Endothelial cell (in vitro differentiated cells): ENCODE data around the gene AKAP12. TPM values are rescaled to one million over a fixed set of nuclear protein-coding genes. Genes with fewer than 3 reads are reported as not detected.

ENCODE experiments used
- DNase-seq: peaks from one replicate; pipeline ENCODE4 v3.0.0; 2021; ENCODE audit warnings: low spot score
- H3K27ac Mint-ChIP-seq: one replicate; pipeline ENCODE4 v1.8.0; 2021; ENCODE audit warnings: mixed read lengths, inconsistent platforms; ENCODE audit not compliant: unreplicated experiment
- H3K27me3 Mint-ChIP-seq: one replicate; pipeline ENCODE4 v1.8.0; 2021; ENCODE audit warnings: mild to moderate bottlenecking, moderate library complexity, mixed read lengths, inconsistent platforms; ENCODE audit not compliant: unreplicated experiment
- H3K36me3 Mint-ChIP-seq: one replicate; pipeline ENCODE4 v1.8.0; 2021; ENCODE audit warnings: mild to moderate bottlenecking, low read depth, mixed read lengths, inconsistent platforms; ENCODE audit not compliant: unreplicated experiment
- H3K4me1 Mint-ChIP-seq: one replicate; pipeline ENCODE4 v1.8.0; 2021; ENCODE audit warnings: mild to moderate bottlenecking, mixed read lengths, inconsistent platforms; ENCODE audit not compliant: unreplicated experiment
- H3K4me3 Mint-ChIP-seq: one replicate; pipeline ENCODE4 v1.8.0; 2021; ENCODE audit warnings: mild to moderate bottlenecking, mixed read lengths, inconsistent platforms; ENCODE audit not compliant: unreplicated experiment
- H3K9me3 Mint-ChIP-seq: one replicate; pipeline ENCODE4 v1.8.0; 2021; ENCODE audit warnings: mixed read lengths, inconsistent platforms; ENCODE audit not compliant: unreplicated experiment
- CTCF ChIP-seq: fragments of 200-600 bp; sonication (generic); IDR thresholded peaks from one replicate; pipeline ENCODE4 v1.5.0; 2021; ENCODE audit warnings: antibody characterized with exemption; ENCODE audit not compliant: unreplicated experiment
- total RNA-seq: library from RNA; stranded (reverse); fragmentation: NEBNext Ultra II Directional; extraction: Animal tissue kit (Norgen Biotek cat#: 25700); gene quantifications from one replicate; pipeline ENCODE4 v1.2.1, GENCODE V29; 2021; ENCODE audit not compliant: unreplicated experiment

AKAP12 gene
- total RNA-seq, 1 donor from 2014 or later, result 70.1 TPM

DNA sequence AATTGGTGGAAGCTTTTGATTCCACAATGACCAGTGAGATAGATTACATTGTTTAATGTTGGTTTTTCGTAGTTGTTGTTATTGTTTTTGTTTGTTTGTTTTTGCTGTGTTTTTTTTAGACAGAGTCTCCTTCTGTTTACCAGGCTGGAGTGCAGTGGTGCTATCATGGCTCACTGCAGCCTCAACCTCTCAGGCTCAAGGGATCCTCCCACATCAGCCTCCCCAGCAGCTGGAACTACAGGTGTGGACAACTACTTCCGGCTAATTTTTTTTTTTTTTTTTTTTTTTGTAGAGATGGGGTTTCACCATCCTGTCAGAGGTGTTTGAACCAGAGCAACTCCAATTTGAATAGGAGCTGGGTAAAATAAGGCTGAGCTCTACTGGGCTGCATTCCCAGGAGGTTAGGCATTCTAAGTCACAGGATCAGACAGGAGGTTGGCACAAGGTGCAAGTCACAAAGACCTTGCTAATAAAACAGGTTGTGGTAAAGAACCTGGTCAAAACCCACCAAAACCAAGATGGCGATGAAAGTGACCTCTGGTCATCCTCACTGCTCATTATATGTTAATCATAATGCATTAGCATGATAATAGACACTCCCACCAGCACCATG, 10.9 kb upstream of the AKAP12 start:
- TF ChIP-seq CTCF, result no peak
- H3K9me3 Mint-ChIP-seq, result no peaks in the 10 kb centered on the region
- H3K36me3 Mint-ChIP-seq, result no peaks in the 10 kb centered on the region
- DNase-seq, result no peak
- H3K4me1 Mint-ChIP-seq, result peaks cover 10% of the 10 kb centered on the region
- H3K4me3 Mint-ChIP-seq, result no peak overlapping the region
- H3K27me3 Mint-ChIP-seq, result no peaks in the 10 kb centered on the region
- no peak overlapping the region for H3K27ac Mint-ChIP-seq

- no peak for DNase-seq
- Mint-ChIP-seq H3K36me3 (no peaks in the 10 kb centered on the region), H3K4me1 (peaks cover 8% of the 10 kb centered on the region), H3K27me3 (no peaks in the 10 kb centered on the region), H3K27ac (no peak overlapping the region), H3K4me3 (no peak overlapping the region), H3K9me3 (no peaks in the 10 kb centered on the region)
- TF ChIP-seq CTCF, result no peak
These were observed 10.1 kb upstream of the AKAP12 start for GRCh38 chr6:151229401-151230276.

DNA sequence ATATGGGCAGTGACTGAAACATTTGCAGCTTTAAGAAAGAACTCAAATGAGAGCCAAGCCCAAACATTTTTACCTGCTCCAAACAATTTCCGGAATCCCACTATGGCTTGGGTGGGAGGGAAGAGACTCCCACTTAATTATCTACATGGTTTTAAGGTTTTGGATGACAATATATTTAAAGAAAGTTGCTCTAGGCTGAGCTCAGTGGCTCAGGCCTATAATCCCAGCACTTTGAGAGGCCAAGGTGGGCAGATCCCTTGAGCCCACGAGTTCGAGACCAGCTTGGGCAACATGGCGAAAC, 9.5 kb upstream of the AKAP12 start:
- Mint-ChIP-seq H3K4me3 (no peak overlapping the region), H3K27ac (no peak overlapping the region), H3K36me3 (no peaks in the 10 kb centered on the region), H3K4me1 (peaks cover 8% of the 10 kb centered on the region), H3K9me3 (no peaks in the 10 kb centered on the region), H3K27me3 (no peaks in the 10 kb centered on the region)
- TF ChIP-seq CTCF, result no peak
- DNase-seq, result no peak

DNA sequence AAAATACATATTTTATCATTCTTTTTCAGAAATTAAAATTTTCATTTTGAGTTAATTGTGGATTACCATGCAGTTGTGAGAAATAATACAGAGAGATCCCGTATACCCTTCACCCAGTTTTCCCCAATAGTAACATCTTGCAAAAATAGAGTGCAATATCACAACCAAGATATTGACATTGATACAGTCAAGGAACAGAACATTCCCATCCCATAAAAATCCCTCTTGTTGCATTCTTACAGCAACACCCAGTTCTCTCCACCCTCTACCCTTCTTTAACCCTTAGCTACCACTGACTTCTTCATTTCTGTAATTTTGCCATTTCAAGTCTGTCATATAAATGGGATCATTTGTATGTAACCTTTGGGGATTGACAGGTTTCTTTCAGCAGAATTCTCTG, 6.9 kb upstream of the AKAP12 start:
- peaks cover 8% of the 10 kb centered on the region for H3K4me1 Mint-ChIP-seq
- no peaks in the 10 kb centered on the region for H3K36me3 Mint-ChIP-seq
- H3K4me3 Mint-ChIP-seq, result no peak overlapping the region
- H3K27me3 Mint-ChIP-seq, result no peaks in the 10 kb centered on the region
- no peaks in the 10 kb centered on the region for H3K9me3 Mint-ChIP-seq
- H3K27ac Mint-ChIP-seq, result no peak overlapping the region
- DNase-seq, result no peak
- TF ChIP-seq CTCF, result no peak

GRCh38 chr6:151233731-151234130, 6.0 kb upstream of the AKAP12 start:
- no peaks in the 10 kb centered on the region for H3K27me3 Mint-ChIP-seq
- no peak overlapping the region for H3K4me3 Mint-ChIP-seq
- H3K36me3 Mint-ChIP-seq, result no peaks in the 10 kb centered on the region
- no peak overlapping the region for H3K27ac Mint-ChIP-seq
- no peak for TF ChIP-seq CTCF
- H3K4me1 Mint-ChIP-seq, result peaks cover 8% of the 10 kb centered on the region
- no peak for DNase-seq
- no peaks in the 10 kb centered on the region for H3K9me3 Mint-ChIP-seq
